ENCODE data around the gene CSF1R. TPM values are rescaled to one million over a fixed set of nuclear protein-coding genes. Genes with fewer than 3 reads are reported as not detected.

CSF1R gene
- total RNA-seq, 3 donors from 2014 or later: 11.5 to 79.0 (median 24.1) TPM

GRCh38 chr5:150044329-150044681 is 42.0 kb downstream of the CSF1R start:
- no peak overlapping the region for H3K27ac ChIP-seq
- no peak for DNase-seq (ENCODE audit: low spot score in 2 of 2)
- H3K36me3 ChIP-seq: peaks cover 24% of the 10 kb centered on the region

GRCh38 chr5:150043657-150044328 is 42.6 kb downstream of the CSF1R start:
- Histone ChIP-seq H3K36me3 (peaks cover 18% of the 10 kb centered on the region), H3K27ac (no peak overlapping the region), H3K4me1 (no peaks in the 10 kb centered on the region), H3K27me3 (no peaks in the 10 kb centered on the region), H3K4me3 (no peak overlapping the region), H3K9me3 (no peaks in the 10 kb centered on the region)
- TF ChIP-seq POLR2A (IDR thresholded peaks at IDR 0.05) (no peak), POLR2AphosphoS5 (IDR thresholded peaks at IDR 0.05) (no peak), CTCF (IDR thresholded peaks at IDR 0.05) (no peak)
- no peak for DNase-seq (ENCODE audit: low spot score in 2 of 2)
- intact Hi-C loops (cut with DNase I; ENCODE audit: low total_unique reads): no loop called here

More at GRCh38 chr5:150044329-150044681, 42.0 kb downstream of the CSF1R start:
- TF ChIP-seq POLR2AphosphoS5 (IDR thresholded peaks at IDR 0.05): no peak
- no peak for TF ChIP-seq POLR2A (IDR thresholded peaks at IDR 0.05)
- no peak for TF ChIP-seq CTCF (IDR thresholded peaks at IDR 0.05)
- intact Hi-C loops (cut with DNase I; ENCODE audit: low total_unique reads): no loop called here
- H3K27me3 ChIP-seq: no peaks in the 10 kb centered on the region
- no peak overlapping the region for H3K4me3 ChIP-seq
- H3K9me3 ChIP-seq: no peaks in the 10 kb centered on the region
- H3K4me1 ChIP-seq: no peaks in the 10 kb centered on the region

- Histone ChIP-seq H3K27me3 (no peaks in the 10 kb centered on the region), H3K36me3 (peaks cover 5% of the 10 kb centered on the region), H3K27ac (no peak overlapping the region), H3K9me3 (no peaks in the 10 kb centered on the region), H3K4me3 (no peak overlapping the region), H3K4me1 (no peaks in the 10 kb centered on the region)
- DNase-seq (ENCODE audit: low spot score in 2 of 2): no peak
- intact Hi-C loops (cut with DNase I; ENCODE audit: low total_unique reads): no loop called here
- TF ChIP-seq CTCF (IDR thresholded peaks at IDR 0.05) (no peak), POLR2A (IDR thresholded peaks at IDR 0.05) (no peak)
Measured at GRCh38 chr5:150042459-150042858, 43.9 kb downstream of the CSF1R start.

- Histone ChIP-seq H3K36me3 (peaks cover 5% of the 10 kb centered on the region), H3K4me3 (no peak overlapping the region), H3K9me3 (no peaks in the 10 kb centered on the region), H3K27me3 (no peaks in the 10 kb centered on the region), H3K27ac (no peak overlapping the region), H3K4me1 (no peaks in the 10 kb centered on the region)
- TF ChIP-seq POLR2AphosphoS5 (IDR thresholded peaks at IDR 0.05) (no peak), POLR2A (IDR thresholded peaks at IDR 0.05) (no peak), CTCF (IDR thresholded peaks at IDR 0.05) (no peak)
- intact Hi-C loops (cut with DNase I; ENCODE audit: low total_unique reads): no loop called here
- DNase-seq (ENCODE audit: low spot score in 2 of 2): no peak
Measured at GRCh38 chr5:150038547-150038946, 47.8 kb downstream of the CSF1R start.

GRCh38 chr5:150036513-150036912 is 49.8 kb downstream of the CSF1R start:
- no peak for TF ChIP-seq POLR2A (IDR thresholded peaks at IDR 0.05)
- no peak for TF ChIP-seq CTCF (IDR thresholded peaks at IDR 0.05)
- no peak for TF ChIP-seq POLR2AphosphoS5 (IDR thresholded peaks at IDR 0.05)
- DNase-seq (ENCODE audit: low spot score in 2 of 2): no peak
- Histone ChIP-seq H3K27ac (peak overlapping the region in 1 of 2 donors; percentile 31), H3K36me3 (peaks cover 16% of the 10 kb centered on the region), H3K27me3 (no peaks in the 10 kb centered on the region), H3K4me1 (no peaks in the 10 kb centered on the region), H3K4me3 (no peak overlapping the region), H3K9me3 (no peaks in the 10 kb centered on the region)
- intact Hi-C loops (cut with DNase I; ENCODE audit: low total_unique reads): no loop called here

Data from breast epithelium (tissue), 4 donors.